ENCODE measurements around the gene KATNB1.
A peak's percentile ranks its signal among the peaks of the same experiment; 100 is the strongest.
"Not testable (repeated sequence)": the region's sequence is repeated elsewhere in the genome, so short reads cannot be mapped to it uniquely, and the experiment has no call there.

The KATNB1 gene

DNA sequence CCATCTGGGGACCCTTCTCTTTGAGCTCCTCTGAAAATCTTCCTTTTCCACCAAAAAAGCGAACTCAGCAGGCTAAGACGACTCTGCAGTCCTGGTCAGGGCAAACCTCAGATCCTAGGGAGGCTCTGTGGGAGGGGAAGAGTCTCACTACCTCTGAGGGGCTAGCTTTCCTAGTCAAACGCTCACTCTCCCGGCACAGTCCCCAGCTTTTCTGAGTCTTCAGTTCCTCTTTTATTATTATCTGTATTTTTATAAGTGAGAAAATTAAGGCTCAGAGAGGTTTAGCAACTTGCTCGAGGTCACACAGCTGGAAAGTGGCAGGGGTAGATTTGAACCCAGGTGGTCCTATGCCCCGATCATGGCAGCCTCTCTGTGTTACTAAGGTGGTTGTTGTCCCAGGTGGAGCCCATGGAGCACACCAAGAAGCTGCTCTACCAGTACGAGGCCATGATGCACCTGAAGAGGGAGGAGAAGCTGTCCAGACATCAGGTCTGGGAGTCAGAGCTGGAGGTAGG lies 9.1 kb upstream of the KATNB1 start:
- DNase-seq: no peak

DNA sequence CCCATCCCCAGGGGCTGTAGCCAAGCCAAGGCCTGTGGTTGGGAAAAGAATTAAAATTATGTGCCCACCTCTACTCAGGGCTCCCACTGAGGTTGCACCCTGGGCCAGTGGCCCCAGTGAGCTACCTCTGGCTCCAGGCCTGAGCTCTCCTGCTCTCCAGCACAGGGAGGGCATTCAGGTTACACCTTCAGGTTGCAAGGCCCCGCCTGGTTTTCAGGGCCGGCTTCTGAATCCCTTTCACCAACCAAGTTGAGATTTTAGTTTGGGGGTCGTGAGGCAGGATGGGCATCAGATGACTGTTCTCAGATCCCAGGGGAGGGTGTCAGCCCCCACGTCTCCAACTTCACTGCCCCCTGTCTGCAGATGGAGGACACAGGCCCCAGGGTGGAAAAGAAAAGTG lies 8.0 kb upstream of the KATNB1 start:
- DNase-seq: no peak

DNA sequence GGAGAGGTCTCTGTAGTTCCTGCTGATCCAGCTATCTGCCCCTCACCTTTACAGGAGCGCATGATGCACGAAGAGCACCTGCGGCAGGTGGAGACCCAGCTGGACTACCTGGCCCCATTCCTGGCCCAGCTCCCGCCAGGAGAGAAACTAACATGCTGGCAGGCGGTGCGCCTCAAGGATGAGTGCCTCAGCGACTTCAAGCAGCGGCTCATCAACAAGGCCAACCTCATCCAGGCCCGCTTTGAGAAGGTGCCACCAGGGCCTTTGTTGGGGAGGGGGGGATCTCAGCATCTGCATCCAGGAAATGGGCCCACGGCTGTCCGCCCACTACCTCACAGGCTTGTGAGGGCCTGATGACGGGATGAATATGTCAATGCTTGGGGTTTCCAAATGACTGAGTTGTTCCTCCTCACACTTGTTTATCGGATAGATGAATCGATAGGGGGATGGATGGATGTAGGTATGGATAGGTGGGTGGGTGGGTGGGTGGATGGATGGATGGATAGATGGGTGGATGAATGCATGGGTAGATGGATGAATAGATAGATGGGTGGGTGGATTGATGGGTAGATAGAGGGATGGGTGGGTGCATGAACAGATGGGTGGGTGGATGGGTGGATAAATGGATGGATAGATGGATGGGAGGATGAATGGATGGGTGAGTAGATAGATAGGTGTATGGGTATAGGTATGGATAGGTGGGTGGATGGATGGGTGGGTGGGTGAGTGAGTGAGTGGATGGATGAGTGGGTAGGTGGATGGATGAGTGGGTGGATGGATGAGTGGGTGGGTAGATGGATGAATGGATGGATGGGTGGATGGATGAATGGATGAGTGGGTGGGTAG lies 7.0 kb upstream of the KATNB1 start:
- DNase-seq: peak; percentile 4

GRCh38 chr16:57729182-57729484 lies 6.4 kb upstream of the KATNB1 start:
- DNase-seq: no peak

GRCh38 chr16:57729852-57730251 lies 5.7 kb upstream of the KATNB1 start:
- not testable (repeated sequence) for DNase-seq

DNA sequence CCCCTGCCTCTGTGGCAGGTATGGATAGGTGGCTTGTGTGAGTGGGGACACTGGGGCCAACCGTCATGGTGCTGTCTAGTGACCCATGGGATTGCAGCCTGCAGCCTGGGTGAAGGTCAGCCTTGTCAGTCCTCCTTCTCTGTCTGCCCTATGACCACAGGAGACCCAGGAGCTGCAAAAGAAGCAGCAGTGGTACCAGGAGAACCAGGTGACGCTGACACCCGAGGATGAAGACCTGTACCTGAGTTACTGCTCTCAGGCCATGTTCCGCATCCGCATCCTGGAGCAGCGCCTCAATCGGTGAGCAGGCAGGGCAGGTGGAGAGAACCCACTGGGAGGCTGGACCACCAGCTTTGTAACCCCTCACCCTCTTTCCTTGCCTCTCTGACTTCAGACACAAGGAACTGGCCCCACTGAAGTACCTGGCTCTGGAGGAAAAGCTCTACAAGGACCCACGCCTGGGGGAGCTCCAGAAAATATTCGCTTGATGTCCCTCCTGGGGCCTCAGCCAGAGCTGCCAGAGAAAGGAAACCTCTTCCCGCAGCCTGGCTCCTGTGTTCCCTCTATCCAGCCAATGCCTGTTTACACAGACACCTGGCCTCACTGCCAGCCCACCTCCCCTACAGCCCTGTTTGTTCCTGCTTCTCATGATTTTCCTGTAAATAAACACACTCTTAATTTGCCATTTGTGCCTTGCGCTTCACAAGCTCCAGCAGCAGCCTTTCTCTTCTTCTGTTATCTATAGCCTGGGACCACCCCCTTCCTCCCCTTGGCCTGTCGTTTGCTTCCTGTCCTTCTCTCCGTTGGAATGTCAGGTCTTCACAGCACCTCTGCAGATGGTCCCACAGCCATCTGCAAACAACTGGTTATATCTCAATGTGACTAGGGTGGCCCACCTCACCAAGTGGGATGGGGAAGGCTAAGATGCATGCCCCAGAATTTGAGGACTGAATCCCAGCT lies 4.5 kb upstream of the KATNB1 start:
- DNase-seq: no peak

DNA sequence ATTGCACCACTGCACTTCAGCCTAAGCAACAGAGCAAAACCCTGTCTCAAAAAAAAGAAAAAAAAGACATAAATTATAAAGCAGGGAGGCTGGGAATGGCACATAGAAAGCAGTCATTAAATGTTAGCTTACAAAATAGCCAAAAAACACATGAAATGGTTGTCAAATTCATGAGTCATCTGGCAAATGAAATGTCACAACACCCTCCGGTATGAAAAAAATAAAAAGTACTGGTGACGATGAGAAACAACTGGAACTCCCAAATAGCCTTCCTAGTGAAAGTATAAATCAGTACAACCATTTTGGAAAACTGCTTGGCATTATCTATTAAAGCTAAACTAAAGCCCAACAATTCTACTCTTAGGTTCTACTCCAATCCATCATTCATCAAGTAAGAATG lies 3.5 kb upstream of the KATNB1 start:
- no peak for DNase-seq

GRCh38 chr16:57732714-57733113 lies 2.9 kb upstream of the KATNB1 start:
- DNase-seq: no peak

DNA sequence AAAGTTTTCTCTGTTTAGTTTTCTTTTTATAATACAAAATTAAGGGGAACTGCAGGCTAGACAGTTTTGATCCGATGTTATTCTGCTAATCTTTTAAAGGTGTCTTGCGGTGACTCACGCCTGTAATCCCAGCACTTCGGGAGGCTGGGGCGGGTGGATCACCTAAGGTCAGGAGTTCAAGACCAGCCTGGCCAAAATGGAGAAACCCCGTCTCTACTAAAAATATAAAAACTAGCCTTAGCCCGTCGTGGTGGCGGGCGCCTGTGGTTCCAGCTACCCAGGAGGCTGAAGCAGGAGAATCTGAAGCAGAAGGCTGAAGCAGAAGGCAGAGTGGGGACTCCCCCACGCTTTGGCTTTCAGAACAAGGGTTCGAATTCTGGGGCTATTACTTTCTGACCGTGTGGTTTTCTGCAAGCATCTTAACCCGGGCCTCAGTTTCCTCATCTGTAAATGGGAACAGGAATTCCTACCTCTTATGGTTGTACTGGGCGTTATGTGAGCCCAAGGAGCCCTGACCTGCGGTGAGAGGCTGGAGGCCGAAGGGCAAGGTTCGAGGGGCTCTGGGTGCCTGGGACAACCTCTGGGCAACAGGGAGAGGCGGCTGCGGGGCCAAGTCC lies 1.2 kb upstream of the KATNB1 start:
- no peak for DNase-seq

DNA sequence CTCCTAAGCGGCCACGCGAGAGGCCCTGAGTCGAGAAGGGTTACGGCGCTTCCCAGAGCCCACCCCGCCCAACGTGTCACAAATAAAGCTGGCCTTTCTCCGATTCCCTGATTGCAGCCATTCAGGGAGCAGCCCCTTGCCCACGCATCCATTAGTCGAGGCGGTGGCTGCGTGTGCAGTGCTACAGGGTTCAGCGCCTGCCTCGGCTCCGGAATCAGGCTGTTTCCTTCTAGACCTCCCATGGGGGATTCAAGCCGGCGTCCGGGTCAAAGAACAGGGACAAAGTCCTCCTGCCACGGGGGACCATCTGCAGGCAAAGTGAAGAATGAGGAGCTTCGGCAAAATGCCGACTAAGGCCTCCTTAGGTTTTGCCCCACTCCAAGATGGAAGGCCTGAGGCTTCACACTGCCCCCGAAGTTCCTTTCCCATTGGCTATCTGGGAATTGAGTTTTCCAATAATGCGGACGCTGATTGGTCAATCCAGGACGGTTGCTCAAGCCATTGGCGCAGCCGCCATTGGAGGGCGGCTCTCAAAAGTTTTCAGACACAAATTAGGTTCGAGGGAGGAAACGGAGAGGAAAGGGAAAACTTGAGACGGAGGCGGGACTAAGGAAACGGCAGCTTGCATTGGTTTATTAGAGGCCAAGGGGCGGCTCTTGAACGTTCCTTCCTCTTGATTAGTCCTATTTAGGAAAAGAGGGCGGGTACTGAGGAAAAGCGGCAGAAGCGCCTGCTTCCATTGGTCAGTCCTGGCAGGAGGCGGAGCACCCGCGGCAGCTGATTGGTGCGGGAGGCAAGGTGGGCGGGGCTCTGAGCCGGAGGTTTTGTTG lies 430 bp upstream of the KATNB1 start:
- peak; percentile 96 for DNase-seq

GRCh38 chr16:57736419-57737351 lies 1.1 kb downstream of the KATNB1 start:
- DNase-seq: no peak

DNA sequence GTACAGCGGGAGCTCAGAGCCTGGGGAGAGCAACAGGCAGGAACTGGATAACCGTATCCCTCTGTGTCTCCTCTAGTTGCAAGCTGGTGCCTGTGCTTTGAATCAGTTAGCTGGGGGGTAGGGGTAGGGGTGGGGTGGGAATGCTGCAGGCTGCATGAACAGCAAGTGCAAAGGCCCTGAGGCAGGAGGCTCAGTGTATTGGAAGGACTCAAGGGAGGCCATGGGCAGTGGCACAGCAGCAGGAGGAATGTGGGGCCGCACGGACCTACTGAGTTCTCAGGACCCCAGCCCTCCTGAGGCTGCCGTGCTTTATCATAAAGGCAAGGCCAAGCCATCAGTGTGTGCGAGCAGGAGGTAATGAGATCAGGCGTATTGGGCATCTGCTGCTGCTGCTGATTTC lies 3.3 kb downstream of the KATNB1 start:
- DNase-seq: no peak

DNA sequence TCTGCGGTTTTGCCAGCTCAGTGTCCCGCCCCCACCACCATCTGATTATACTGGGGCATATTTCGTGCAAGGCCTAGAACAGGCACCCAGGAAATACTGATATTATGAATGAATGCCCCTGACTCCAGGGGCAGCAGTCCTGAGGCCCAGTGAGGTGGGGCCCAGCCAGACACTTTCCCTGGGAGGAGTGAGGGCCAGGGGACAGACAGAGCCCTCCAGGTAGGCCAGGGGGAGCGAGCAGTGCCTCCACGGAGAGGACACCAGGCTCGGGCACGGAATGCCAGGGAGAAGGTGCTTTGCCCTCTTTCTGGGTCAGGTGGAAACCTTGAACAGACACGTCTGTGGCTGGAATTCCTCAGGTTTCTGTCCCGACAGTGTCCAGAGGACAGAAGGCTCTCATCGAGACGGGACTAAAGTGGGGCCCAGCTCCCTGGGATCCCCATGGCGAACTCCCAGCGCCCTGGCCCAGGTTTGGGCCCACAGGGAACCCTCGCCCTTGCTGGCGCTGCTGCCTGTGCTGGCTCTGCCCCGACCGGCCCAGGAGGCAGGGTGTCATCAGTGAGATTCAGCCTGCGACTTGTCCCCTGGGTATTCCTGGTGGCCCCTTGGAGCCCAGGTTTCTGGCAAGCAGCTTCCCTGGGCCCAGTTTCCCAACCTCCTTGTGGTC lies 4.3 kb downstream of the KATNB1 start:
- DNase-seq: no peak

DNA sequence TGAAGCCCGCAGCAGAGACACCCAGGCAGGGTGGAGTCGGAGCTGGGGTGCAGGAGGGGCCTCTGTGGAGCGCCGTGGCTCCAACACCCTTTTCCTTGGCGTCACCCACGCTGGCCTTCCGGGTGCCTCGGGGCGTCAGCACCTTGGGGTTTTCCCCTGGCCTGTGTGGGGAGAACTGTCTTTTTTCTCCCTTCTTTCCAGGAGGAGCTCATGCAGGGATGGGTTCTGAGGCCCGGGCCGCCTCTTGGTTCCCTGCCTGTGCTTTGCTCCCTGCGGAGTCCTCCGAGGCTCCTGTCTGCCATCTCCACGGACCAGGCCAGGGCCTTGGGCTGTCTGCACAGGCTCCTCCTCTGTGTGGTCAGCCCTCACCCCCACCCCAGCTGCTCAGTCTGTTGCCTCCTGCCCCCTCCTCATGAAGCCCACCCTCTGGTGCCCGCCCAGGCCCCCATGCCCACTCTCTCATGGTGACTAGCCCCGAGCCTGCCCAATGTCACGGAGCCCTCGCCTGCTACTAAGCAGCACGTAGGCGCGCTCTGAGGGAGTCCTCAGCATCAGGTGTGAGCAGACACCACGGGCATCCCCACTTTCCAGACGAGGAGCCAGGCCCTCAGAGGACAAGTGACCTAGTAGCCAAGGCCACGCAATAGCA lies 5.0 kb downstream of the KATNB1 start:
- no peak for DNase-seq

GRCh38 chr16:57741660-57742191 lies 6.2 kb downstream of the KATNB1 start:
- DNase-seq: no peak

- no peak for DNase-seq
Observed at GRCh38 chr16:57742543-57742942, 7.0 kb downstream of the KATNB1 start.

DNA sequence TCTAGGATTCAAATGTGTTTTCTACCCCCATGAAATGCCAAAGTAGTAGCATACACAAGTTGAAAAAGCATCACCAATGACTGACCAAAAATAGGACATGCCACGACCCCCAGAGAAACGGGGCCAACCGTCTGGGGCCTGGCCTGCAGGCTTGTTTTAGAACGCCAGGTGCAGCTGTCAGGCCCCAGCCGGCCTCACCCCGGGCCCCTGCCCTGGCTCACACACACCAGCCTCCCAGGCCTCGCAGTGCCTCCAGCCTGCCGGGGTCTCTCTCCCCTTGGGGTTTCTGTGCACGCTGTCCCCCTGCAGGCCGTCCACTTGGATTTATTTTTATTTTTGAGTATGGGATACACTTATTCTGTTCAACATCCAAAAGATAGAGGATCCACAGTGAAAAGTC lies 7.9 kb downstream of the KATNB1 start:
- DNase-seq: no peak

- DNase-seq: no peak
Observed at GRCh38 chr16:57743886-57744641, 8.5 kb downstream of the KATNB1 start.

GRCh38 chr16:57744642-57744903 lies 9.0 kb downstream of the KATNB1 start:
- no peak for DNase-seq
